IMR-90 (cell line): ENCODE measurements around the gene KCNF1.

Experiments
- BHLHE40 ChIP-seq: fragments of 150-350 bp; IDR thresholded peaks from 2 replicates; pipeline ENCODE4 v1.6.1; 2016; ENCODE audit warnings: mild to moderate bottlenecking, low read depth, low read length
- CEBPB ChIP-seq: IDR thresholded peaks from 2 replicates; pipeline ENCODE4 v1.6.1; 2012; ENCODE audit warnings: low read depth, low read length, improper control_type of control experiment
- CHD1 ChIP-seq: IDR thresholded peaks from 2 replicates; pipeline ENCODE4 v1.6.1; 2012; ENCODE audit warnings: low read depth, low read length, improper control_type of control experiment
- FOS ChIP-seq: fragments of 150-350 bp; IDR thresholded peaks from 2 replicates; pipeline ENCODE4 v1.6.1; 2016; ENCODE audit warnings: low read depth, low read length
- MAFK ChIP-seq: IDR thresholded peaks from 2 replicates; pipeline ENCODE4 v1.6.1; 2012; ENCODE audit warnings: low read depth, low read length, improper control_type of control experiment
- MAZ ChIP-seq: IDR thresholded peaks from 2 replicates; pipeline ENCODE4 v1.6.1; 2012; ENCODE audit warnings: low read depth, mild to moderate bottlenecking, low read length, improper control_type of control experiment, moderate library complexity, borderline replicate concordance
- POLR2A ChIP-seq: IDR thresholded peaks from 2 replicates; pipeline ENCODE4 v1.6.1; 2012; ENCODE audit warnings: mild to moderate bottlenecking, low read depth, low read length
- RAD21 ChIP-seq: IDR thresholded peaks from 2 replicates; pipeline ENCODE4 v1.6.1; 2012; ENCODE audit warnings: low read length, improper control_type of control experiment
- RCOR1 ChIP-seq: IDR thresholded peaks from 2 replicates; pipeline ENCODE4 v1.6.1; 2012; ENCODE audit warnings: mild to moderate bottlenecking, low read length, improper control_type of control experiment; ENCODE audit not compliant: insufficient replicate concordance
- RFX5 ChIP-seq: IDR thresholded peaks from 2 replicates; pipeline ENCODE4 v1.8.0; 2012; ENCODE audit warnings: low read depth, mild to moderate bottlenecking, low read length, moderate library complexity
- SMC3 ChIP-seq: fragments of 150-350 bp; IDR thresholded peaks from 2 replicates; pipeline ENCODE4 v1.6.1; 2016; ENCODE audit warnings: low read depth, mild to moderate bottlenecking, antibody characterized with exemption, low read length, moderate library complexity
- TF ChIP-seq, protein P1 (sequence below): conservative IDR thresholded peaks from 2 replicates; pipeline ENCODE4 v1.5.1; 2012; ENCODE audit warnings: mild to moderate bottlenecking, low read depth, low read length, improper control_type of control experiment
- TF ChIP-seq, protein P2 (sequence below): fragments of 150-350 bp; IDR thresholded peaks from 2 replicates; pipeline ENCODE4 v1.6.1; 2017; ENCODE audit warnings: mild to moderate bottlenecking, antibody characterized with exemption, low read length, low read depth
- TF ChIP-seq, protein P3 (sequence below): fragments of 150-350 bp; IDR thresholded peaks from 2 replicates; pipeline ENCODE4 v1.6.1; 2016; ENCODE audit warnings: low read depth, mild to moderate bottlenecking, low read length, moderate library complexity, borderline replicate concordance

DNA sequence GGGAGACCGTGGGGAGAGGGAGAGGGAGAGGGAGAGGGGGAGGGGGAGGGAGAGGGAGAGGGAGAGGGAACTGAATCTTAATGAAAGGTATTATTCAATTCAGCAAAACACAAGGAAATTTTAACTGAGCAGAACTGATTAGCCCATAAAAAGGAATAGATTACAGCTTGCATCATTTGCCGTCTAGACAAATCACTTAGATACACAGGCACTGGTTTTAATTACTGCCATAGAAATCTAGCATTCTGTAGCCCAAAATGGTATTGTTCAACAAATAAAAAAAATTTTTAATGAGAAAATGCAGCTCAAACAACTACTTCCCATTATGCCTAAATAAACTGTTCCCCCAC lies 7.9 kb upstream of the KCNF1 start:
- TF ChIP-seq, protein P1, sequence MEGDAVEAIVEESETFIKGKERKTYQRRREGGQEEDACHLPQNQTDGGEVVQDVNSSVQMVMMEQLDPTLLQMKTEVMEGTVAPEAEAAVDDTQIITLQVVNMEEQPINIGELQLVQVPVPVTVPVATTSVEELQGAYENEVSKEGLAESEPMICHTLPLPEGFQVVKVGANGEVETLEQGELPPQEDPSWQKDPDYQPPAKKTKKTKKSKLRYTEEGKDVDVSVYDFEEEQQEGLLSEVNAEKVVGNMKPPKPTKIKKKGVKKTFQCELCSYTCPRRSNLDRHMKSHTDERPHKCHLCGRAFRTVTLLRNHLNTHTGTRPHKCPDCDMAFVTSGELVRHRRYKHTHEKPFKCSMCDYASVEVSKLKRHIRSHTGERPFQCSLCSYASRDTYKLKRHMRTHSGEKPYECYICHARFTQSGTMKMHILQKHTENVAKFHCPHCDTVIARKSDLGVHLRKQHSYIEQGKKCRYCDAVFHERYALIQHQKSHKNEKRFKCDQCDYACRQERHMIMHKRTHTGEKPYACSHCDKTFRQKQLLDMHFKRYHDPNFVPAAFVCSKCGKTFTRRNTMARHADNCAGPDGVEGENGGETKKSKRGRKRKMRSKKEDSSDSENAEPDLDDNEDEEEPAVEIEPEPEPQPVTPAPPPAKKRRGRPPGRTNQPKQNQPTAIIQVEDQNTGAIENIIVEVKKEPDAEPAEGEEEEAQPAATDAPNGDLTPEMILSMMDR = no peak
- TF ChIP-seq BHLHE40 = no peak
- TF ChIP-seq POLR2A = no peak
- TF ChIP-seq MAZ = no peak
- TF ChIP-seq, protein P2, sequence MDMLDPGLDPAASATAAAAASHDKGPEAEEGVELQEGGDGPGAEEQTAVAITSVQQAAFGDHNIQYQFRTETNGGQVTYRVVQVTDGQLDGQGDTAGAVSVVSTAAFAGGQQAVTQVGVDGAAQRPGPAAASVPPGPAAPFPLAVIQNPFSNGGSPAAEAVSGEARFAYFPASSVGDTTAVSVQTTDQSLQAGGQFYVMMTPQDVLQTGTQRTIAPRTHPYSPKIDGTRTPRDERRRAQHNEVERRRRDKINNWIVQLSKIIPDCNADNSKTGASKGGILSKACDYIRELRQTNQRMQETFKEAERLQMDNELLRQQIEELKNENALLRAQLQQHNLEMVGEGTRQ = no peak
- no peak for TF ChIP-seq RCOR1
- no peak for TF ChIP-seq RAD21
- TF ChIP-seq CEBPB = no peak
- no peak for TF ChIP-seq MAFK
- TF ChIP-seq, protein P3, sequence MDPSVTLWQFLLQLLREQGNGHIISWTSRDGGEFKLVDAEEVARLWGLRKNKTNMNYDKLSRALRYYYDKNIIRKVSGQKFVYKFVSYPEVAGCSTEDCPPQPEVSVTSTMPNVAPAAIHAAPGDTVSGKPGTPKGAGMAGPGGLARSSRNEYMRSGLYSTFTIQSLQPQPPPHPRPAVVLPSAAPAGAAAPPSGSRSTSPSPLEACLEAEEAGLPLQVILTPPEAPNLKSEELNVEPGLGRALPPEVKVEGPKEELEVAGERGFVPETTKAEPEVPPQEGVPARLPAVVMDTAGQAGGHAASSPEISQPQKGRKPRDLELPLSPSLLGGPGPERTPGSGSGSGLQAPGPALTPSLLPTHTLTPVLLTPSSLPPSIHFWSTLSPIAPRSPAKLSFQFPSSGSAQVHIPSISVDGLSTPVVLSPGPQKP = no peak
- no peak for TF ChIP-seq SMC3
- TF ChIP-seq FOS = no peak
- no peak for TF ChIP-seq RFX5
- no peak for TF ChIP-seq CHD1
